AG09309 (cell line): ENCODE data around the gene KRT77.

Experiments used
- DNase-seq: peaks from one replicate; pipeline ENCODE4 v3.0.0-alpha.2; 2010; ENCODE audit warnings: low read depth
- H3K4me3 ChIP-seq: 2 replicates; pipeline ENCODE4 v1.5.1; 2011; ENCODE audit warnings: mild to moderate bottlenecking, low read depth, low read length, moderate library complexity; ENCODE audit not compliant: control insufficient read depth
- CTCF ChIP-seq: IDR thresholded peaks from 2 replicates; pipeline ENCODE4 v1.5.1; 2011; ENCODE audit warnings: mild to moderate bottlenecking, low read depth, low read length, inconsistent platforms; ENCODE audit not compliant: insufficient read depth, control insufficient read depth; ENCODE audit errors: missing control alignments

KRT77 gene

GRCh38 chr12:52698651-52699340 lies 4.5 kb downstream of the KRT77 start:
- no peak for DNase-seq
- no peak overlapping the region for H3K4me3 ChIP-seq
- no peak for TF ChIP-seq CTCF

- TF ChIP-seq CTCF = no peak
- no peak for DNase-seq
- H3K4me3 ChIP-seq = no peak overlapping the region
These were observed 6.2 kb downstream of the KRT77 start for GRCh38 chr12:52697058-52697582.

GRCh38 chr12:52696588-52696987 lies 6.7 kb downstream of the KRT77 start:
- no peak for DNase-seq
- no peak overlapping the region for H3K4me3 ChIP-seq
- TF ChIP-seq CTCF = no peak

- TF ChIP-seq CTCF = no peak
- no peak overlapping the region for H3K4me3 ChIP-seq
- no peak for DNase-seq
These were observed 8.3 kb downstream of the KRT77 start for GRCh38 chr12:52695039-52695438.

- DNase-seq = no peak
- H3K4me3 ChIP-seq = no peak overlapping the region
- TF ChIP-seq CTCF = no peak
These were observed 9.2 kb downstream of the KRT77 start for GRCh38 chr12:52694151-52694550.

GRCh38 chr12:52693261-52693660 lies 10.1 kb downstream of the KRT77 start:
- no peak for DNase-seq
- TF ChIP-seq CTCF = no peak
- no peak overlapping the region for H3K4me3 ChIP-seq
